Panc1 (cell line): ENCODE results near the gene PELI2.

Source experiments
- CTCF ChIP-seq: fragments of 450-650 bp; IDR thresholded peaks from 2 replicates; pipeline ENCODE4 v1.5.1; 2017; ENCODE audit warnings: mild to moderate bottlenecking
- POLR2AphosphoS5 ChIP-seq: IDR thresholded peaks from 2 replicates; pipeline ENCODE4 v1.6.1; 2012; ENCODE audit warnings: mild to moderate bottlenecking, low read depth, low read length, moderate library complexity
- REST ChIP-seq, 2 experiments: IDR thresholded peaks; 2 replicates each; pipeline ENCODE4 v1.6.1; 2011 to 2012; ENCODE audit warnings: low read depth in 2 of 2, control low read depth in 1 of 2, low read length in 1 of 2, mild to moderate bottlenecking in 1 of 2, moderate library complexity in 1 of 2; ENCODE audit not compliant: insufficient read depth in 1 of 2

GRCh38 chr14:56143025-56143424 is 24.8 kb downstream of the PELI2 start:
- TF ChIP-seq REST (IDR thresholded peaks at IDR 0.05; ENCODE audit: insufficient read depth in 1 of 2, low read depth in 2 of 2, low read length in 1 of 2) (no peak), CTCF (no peak), POLR2AphosphoS5 (no peak)
